ENCODE measurements around the gene PRR13. TPM values are rescaled to one million over a fixed set of nuclear protein-coding genes. Genes with fewer than 3 reads are reported as not detected.

Gene PRR13
- total and polyA plus RNA-seq, 4 donors = 59.0 to 336 (median 168) TPM

DNA sequence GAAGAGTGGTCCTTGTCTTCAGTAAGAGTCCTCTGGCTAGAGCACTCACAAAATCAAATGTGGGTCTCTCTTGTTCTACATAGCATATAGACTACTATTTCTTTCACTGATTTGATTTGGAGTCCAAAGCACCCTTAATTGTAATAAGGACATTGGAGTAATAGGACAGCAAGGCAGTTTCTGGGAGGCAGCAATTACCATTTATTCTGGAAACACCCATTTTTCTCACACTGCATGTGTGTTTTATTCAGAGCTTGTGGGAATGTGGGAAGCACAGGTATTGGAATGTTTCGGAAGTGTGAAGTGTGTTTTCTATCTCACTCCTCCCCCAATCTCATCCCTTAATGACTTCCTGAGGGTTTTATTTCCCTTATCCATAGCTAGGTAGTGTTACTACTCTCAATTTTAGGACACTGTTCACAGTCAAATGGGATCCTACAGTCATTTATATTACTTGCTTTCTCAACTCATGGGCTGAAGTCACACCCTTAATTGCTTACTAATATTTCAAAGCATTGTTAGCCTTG, 30.6 kb downstream of the PRR13 start:
- H3K4me3 ChIP-seq = no peak overlapping the region
- H3K9ac ChIP-seq (ENCODE audit: insufficient read depth in 1 of 2, low read length in 2 of 2) = no peak overlapping the region
- H3K4me1 ChIP-seq (ENCODE audit: control insufficient read depth in 5 of 5, insufficient read depth in 5 of 5, low read length in 5 of 5) = peaks cover 0 to 5% (median 0%) of the 10 kb centered on the region in 5 donors
- no peak for DNase-seq
- ATAC-seq (ENCODE audit: insufficient read depth, low FRiP score) = no peak
- WGBS, 2 donors = 88 to 91% methylated on average over 1 of the region's 1 CpG
- TF ChIP-seq, protein P1, sequence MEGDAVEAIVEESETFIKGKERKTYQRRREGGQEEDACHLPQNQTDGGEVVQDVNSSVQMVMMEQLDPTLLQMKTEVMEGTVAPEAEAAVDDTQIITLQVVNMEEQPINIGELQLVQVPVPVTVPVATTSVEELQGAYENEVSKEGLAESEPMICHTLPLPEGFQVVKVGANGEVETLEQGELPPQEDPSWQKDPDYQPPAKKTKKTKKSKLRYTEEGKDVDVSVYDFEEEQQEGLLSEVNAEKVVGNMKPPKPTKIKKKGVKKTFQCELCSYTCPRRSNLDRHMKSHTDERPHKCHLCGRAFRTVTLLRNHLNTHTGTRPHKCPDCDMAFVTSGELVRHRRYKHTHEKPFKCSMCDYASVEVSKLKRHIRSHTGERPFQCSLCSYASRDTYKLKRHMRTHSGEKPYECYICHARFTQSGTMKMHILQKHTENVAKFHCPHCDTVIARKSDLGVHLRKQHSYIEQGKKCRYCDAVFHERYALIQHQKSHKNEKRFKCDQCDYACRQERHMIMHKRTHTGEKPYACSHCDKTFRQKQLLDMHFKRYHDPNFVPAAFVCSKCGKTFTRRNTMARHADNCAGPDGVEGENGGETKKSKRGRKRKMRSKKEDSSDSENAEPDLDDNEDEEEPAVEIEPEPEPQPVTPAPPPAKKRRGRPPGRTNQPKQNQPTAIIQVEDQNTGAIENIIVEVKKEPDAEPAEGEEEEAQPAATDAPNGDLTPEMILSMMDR (IDR thresholded peaks at IDR 0.05; ENCODE audit: control extremely low read depth, extremely low read depth) = no peak
- no peak overlapping the region for H3K27ac ChIP-seq (ENCODE audit: low read depth in 1 of 2, low read length in 1 of 2)
- peaks cover 49 to 83% (median 64%) of the 10 kb centered on the region in 4 donors for H3K36me3 ChIP-seq (ENCODE audit: control insufficient read depth in 4 of 4, insufficient read depth in 4 of 4, low read length in 4 of 4)
- H3K27me3 ChIP-seq (ENCODE audit: control insufficient read depth in 3 of 3, insufficient read depth in 3 of 3, low read length in 2 of 3) = no peaks in the 10 kb centered on the region
- no peaks in the 10 kb centered on the region for H3K9me3 ChIP-seq (ENCODE audit: control insufficient read depth in 4 of 4, insufficient read depth in 3 of 4, low read length in 3 of 4)

DNA sequence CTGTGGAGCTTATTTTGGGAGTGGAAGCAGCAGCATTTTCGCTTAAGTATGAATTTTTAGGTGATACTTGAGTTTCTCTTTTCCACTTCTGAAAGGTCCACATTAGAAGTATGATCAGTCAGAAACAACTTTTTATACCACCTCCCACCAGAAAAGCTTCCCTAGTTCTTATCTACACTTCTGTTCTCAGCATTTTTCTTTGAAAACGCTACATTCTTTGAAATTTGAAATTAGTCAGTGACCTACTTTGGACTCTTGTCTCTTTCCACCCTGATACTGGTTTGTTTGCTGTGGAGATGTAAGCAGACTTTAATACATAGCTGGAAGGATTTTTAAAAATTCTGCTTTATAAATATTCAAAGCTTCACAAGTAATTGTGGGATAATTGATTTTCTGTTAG, 32.5 kb downstream of the PRR13 start:
- 68 to 84% methylated on average over 2 of the region's 2 CpGs for WGBS, 2 donors
- Histone ChIP-seq H3K9me3 (ENCODE audit: control insufficient read depth in 4 of 4, insufficient read depth in 3 of 4, low read length in 3 of 4) (no peaks in the 10 kb centered on the region), H3K27ac (ENCODE audit: low read depth in 1 of 2, low read length in 1 of 2) (no peak overlapping the region), H3K4me1 (ENCODE audit: control insufficient read depth in 5 of 5, insufficient read depth in 5 of 5, low read length in 5 of 5) (peaks cover 0 to 5% (median 0%) of the 10 kb centered on the region in 5 donors), H3K27me3 (ENCODE audit: control insufficient read depth in 3 of 3, insufficient read depth in 3 of 3, low read length in 2 of 3) (no peaks in the 10 kb centered on the region), H3K4me3 (no peak overlapping the region), H3K36me3 (ENCODE audit: control insufficient read depth in 4 of 4, insufficient read depth in 4 of 4, low read length in 4 of 4) (peaks cover 39 to 83% (median 57%) of the 10 kb centered on the region in 4 donors), H3K9ac (ENCODE audit: insufficient read depth in 1 of 2, low read length in 2 of 2) (no peak overlapping the region)
- DNase-seq (no peak), ATAC-seq (ENCODE audit: insufficient read depth, low FRiP score) (no peak)
- TF ChIP-seq, protein P1 (IDR thresholded peaks at IDR 0.05; ENCODE audit: control extremely low read depth, extremely low read depth) = no peak

DNA sequence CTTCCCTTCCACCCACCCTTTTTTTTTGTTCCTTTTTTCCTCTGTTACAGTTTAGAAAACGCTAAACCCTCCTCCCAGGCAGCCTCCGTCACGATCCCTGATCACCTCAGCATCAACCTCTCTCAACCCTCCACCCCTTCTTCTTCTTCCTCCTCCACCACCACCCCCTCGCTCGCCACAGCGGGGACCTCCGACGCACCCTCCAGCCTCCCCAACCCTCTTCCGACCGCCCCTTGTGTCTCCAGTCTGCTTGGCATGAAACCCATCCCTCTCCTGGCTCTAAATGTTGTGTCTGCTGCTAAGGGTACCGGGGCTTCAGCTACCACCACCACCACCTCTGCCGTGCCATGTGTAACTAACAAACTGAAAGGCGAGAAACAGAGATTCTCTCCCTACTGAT, 33.3 kb downstream of the PRR13 start:
- Histone ChIP-seq H3K36me3 (ENCODE audit: control insufficient read depth in 4 of 4, insufficient read depth in 4 of 4, low read length in 4 of 4) (peaks cover 38 to 82% (median 54%) of the 10 kb centered on the region in 4 donors), H3K27me3 (ENCODE audit: control insufficient read depth in 3 of 3, insufficient read depth in 3 of 3, low read length in 2 of 3) (no peaks in the 10 kb centered on the region), H3K9ac (ENCODE audit: insufficient read depth in 1 of 2, low read length in 2 of 2) (no peak overlapping the region), H3K9me3 (ENCODE audit: control insufficient read depth in 4 of 4, insufficient read depth in 3 of 4, low read length in 3 of 4) (no peaks in the 10 kb centered on the region), H3K27ac (ENCODE audit: low read depth in 1 of 2, low read length in 1 of 2) (no peak overlapping the region), H3K4me3 (no peak overlapping the region), H3K4me1 (ENCODE audit: control insufficient read depth in 5 of 5, insufficient read depth in 5 of 5, low read length in 5 of 5) (peaks cover 0 to 5% (median 0%) of the 10 kb centered on the region in 5 donors)
- 63 to 76% methylated on average over 13 of the region's 13 CpGs for whole genome bisulfite sequencing, 2 donors
- TF ChIP-seq, protein P1 (IDR thresholded peaks at IDR 0.05; ENCODE audit: control extremely low read depth, extremely low read depth) = no peak
- no peak for DNase-seq
- ATAC-seq (ENCODE audit: insufficient read depth, low FRiP score) = no peak

DNA sequence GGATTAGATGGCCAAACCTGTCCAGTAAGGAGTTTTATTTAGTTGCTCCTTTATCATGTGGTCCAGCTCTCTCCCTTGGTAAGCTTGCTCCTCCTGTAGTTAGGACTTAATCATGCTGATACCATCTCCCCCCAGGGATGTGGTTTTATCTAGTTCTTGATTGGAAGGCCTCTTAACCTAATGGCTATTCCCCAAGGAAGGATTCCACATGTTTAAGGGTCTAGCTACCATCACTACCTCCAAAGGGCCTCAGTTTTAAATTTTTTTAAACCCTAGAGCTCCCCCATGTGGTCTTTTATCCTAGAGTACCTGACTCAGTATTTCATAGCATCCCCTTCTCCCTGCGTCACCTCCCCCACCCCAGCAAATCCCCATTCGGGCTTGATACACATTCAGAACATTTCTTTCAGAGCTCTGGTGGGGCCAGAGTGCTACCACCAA, 35.3 kb downstream of the PRR13 start:
- Histone ChIP-seq H3K9me3 (ENCODE audit: control insufficient read depth in 4 of 4, insufficient read depth in 3 of 4, low read length in 3 of 4) (no peaks in the 10 kb centered on the region), H3K4me1 (ENCODE audit: control insufficient read depth in 5 of 5, insufficient read depth in 5 of 5, low read length in 5 of 5) (peaks cover 0 to 5% (median 0%) of the 10 kb centered on the region in 5 donors), H3K27me3 (ENCODE audit: control insufficient read depth in 3 of 3, insufficient read depth in 3 of 3, low read length in 2 of 3) (no peaks in the 10 kb centered on the region), H3K27ac (ENCODE audit: low read depth in 1 of 2, low read length in 1 of 2) (no peak overlapping the region), H3K4me3 (no peak overlapping the region), H3K36me3 (ENCODE audit: control insufficient read depth in 4 of 4, insufficient read depth in 4 of 4, low read length in 4 of 4) (peaks cover 36 to 80% (median 52%) of the 10 kb centered on the region in 4 donors), H3K9ac (ENCODE audit: insufficient read depth in 1 of 2, low read length in 2 of 2) (no peak overlapping the region)
- DNase-seq = no peak
- ATAC-seq (ENCODE audit: insufficient read depth, low FRiP score) = no peak
- TF ChIP-seq, protein P1 (IDR thresholded peaks at IDR 0.05; ENCODE audit: control extremely low read depth, extremely low read depth) = no peak
- WGBS, 2 donors = 73 to 77% methylated on average over 2 of the region's 2 CpGs
